Measurements from ENCODE around the gene MSI2.

GRCh38 chr17:57651451-57651850, 395.1 kb downstream of the MSI2 start:
- TF ChIP-seq ZNF274 (IDR thresholded peaks at IDR 0.05; ENCODE audit: low read depth, low read length) (no peak), YY1 (IDR thresholded peaks at IDR 0.05; ENCODE audit: insufficient read depth, insufficient read length) (no peak), SUZ12 (IDR thresholded peaks at IDR 0.05; ENCODE audit: extremely low read depth, insufficient read depth, insufficient read length) (no peak)
